Uterus (tissue), 4 donors: ENCODE results near the gene NACC2. TPM values are rescaled to one million over a fixed set of nuclear protein-coding genes. Genes with fewer than 3 reads are reported as not detected.

Source experiments
- DNase-seq, 2 donors: peaks; one replicate each; pipeline ENCODE4 v3.0.0-alpha.2; 2019 to 2020
- H3K27ac ChIP-seq, 2 donors: fragments of 200-600 bp; sonication (generic); 1 replicate in 1 of 2; 2 replicates in 1 of 2; pipeline ENCODE4 v1.5.1; 2016 to 2018
- H3K27me3 ChIP-seq, 2 donors: fragments of 200-600 bp; sonication (generic); one replicate each; pipeline ENCODE4 v1.5.1; 2018 to 2019; ENCODE audit warnings: control low read depth in 1 of 2
- H3K36me3 ChIP-seq, 2 donors: fragments of 200-600 bp; sonication (generic); one replicate each; pipeline ENCODE4 v1.5.1; 2019; ENCODE audit warnings: control low read depth in 1 of 2
- H3K4me1 ChIP-seq, 2 donors: fragments of 200-600 bp; sonication (generic); one replicate each; pipeline ENCODE4 v1.5.1; 2018 to 2019; ENCODE audit warnings: control low read depth in 1 of 2
- H3K4me3 ChIP-seq, 2 donors: fragments of 200-600 bp; sonication (generic); 1 replicate in 1 of 2; 2 replicates in 1 of 2; pipeline ENCODE4 v1.5.1; 2018 to 2019; ENCODE audit warnings: mild to moderate bottlenecking in 1 of 2
- H3K9me3 ChIP-seq, 2 donors: fragments of 200-600 bp; sonication (generic); one replicate each; pipeline ENCODE4 v1.5.1; 2019; ENCODE audit warnings: control low read depth in 1 of 2
- CTCF ChIP-seq, 4 experiments: fragments of 200-600 bp in 2 of 4; fragments of 450-650 bp in 2 of 4; sonication (generic) in 2 of 4; IDR thresholded peaks; one replicate each; pipeline ENCODE4 v1.5.1; 2016 to 2019; ENCODE audit warnings: antibody characterized with exemption in 4 of 4, mild to moderate bottlenecking in 2 of 4, moderate library complexity in 1 of 4
- POLR2A ChIP-seq, 2 donors: fragments of 450-650 bp; IDR thresholded peaks; one replicate each; pipeline ENCODE4 v1.6.1; 2016; ENCODE audit warnings: antibody characterized with exemption in 2 of 2, mild to moderate bottlenecking in 1 of 2, moderate library complexity in 1 of 2
- intact Hi-C: fragments of 100-400 bp; cut with DNase I; formaldehyde crosslinking; loops from one replicate; pipeline ENCODE4 v1.15.1; 2023; ENCODE audit warnings: low total_unique reads
- total RNA-seq, 4 donors: library from RNA; depleted of rRNA in 3 of 4; stranded (reverse); fragments of >200 nt in 3 of 4; gene quantifications; one replicate each; pipeline versions ENCODE4 v1.1.0 to v1.2.4, GENCODE V29; 2014 to 2023
- donor health status: DM: yes; HTN: yes; CAD: no.

NACC2 gene
- total RNA-seq, 4 donors from 2014 or later, result 8.2 to 57.5 (median 19.1) TPM

- Histone ChIP-seq H3K4me1 (no peaks in the 10 kb centered on the region), H3K27me3 (no peaks in the 10 kb centered on the region), H3K9me3 (no peaks in the 10 kb centered on the region), H3K4me3 (no peak overlapping the region), H3K36me3 (no peaks in the 10 kb centered on the region), H3K27ac (no peak overlapping the region)
- TF ChIP-seq CTCF (IDR thresholded peaks at IDR 0.05), result no peak
- TF ChIP-seq POLR2A (IDR thresholded peaks at IDR 0.05), result no peak
- intact Hi-C loops, result no loop called here
- no peak for DNase-seq
Measured at GRCh38 chr9:135987838-135988404, 107.2 kb downstream of the NACC2 start.

- TF ChIP-seq POLR2A (IDR thresholded peaks at IDR 0.05) (no peak), CTCF (IDR thresholded peaks at IDR 0.05) (no peak)
- Histone ChIP-seq H3K9me3 (no peaks in the 10 kb centered on the region), H3K27ac (no peak overlapping the region), H3K4me1 (no peaks in the 10 kb centered on the region), H3K4me3 (no peak overlapping the region), H3K36me3 (no peaks in the 10 kb centered on the region), H3K27me3 (no peaks in the 10 kb centered on the region)
- intact Hi-C loops, result no loop called here
- no peak for DNase-seq
Measured at GRCh38 chr9:135986605-135987004, 108.5 kb downstream of the NACC2 start.

- TF ChIP-seq CTCF (IDR thresholded peaks at IDR 0.05) (no peak), POLR2A (IDR thresholded peaks at IDR 0.05) (no peak)
- Histone ChIP-seq H3K4me1 (no peaks in the 10 kb centered on the region), H3K9me3 (no peaks in the 10 kb centered on the region), H3K27me3 (no peaks in the 10 kb centered on the region), H3K4me3 (no peak overlapping the region), H3K36me3 (no peaks in the 10 kb centered on the region), H3K27ac (no peak overlapping the region)
- DNase-seq, result no peak
- intact Hi-C loops, result no loop called here
Measured at GRCh38 chr9:135985889-135986288, 109.2 kb downstream of the NACC2 start.

- DNase-seq, result no peak
- Histone ChIP-seq H3K36me3 (no peaks in the 10 kb centered on the region), H3K4me3 (no peak overlapping the region), H3K9me3 (no peaks in the 10 kb centered on the region), H3K27ac (no peak overlapping the region), H3K4me1 (no peaks in the 10 kb centered on the region), H3K27me3 (no peaks in the 10 kb centered on the region)
- intact Hi-C loops, result no loop called here
- TF ChIP-seq CTCF (IDR thresholded peaks at IDR 0.05) (no peak), POLR2A (IDR thresholded peaks at IDR 0.05) (no peak)
Measured at GRCh38 chr9:135985459-135985774, 109.7 kb downstream of the NACC2 start.

GRCh38 chr9:135984072-135984710 is 110.9 kb downstream of the NACC2 start:
- Histone ChIP-seq H3K36me3 (no peaks in the 10 kb centered on the region), H3K4me1 (no peaks in the 10 kb centered on the region), H3K27me3 (no peaks in the 10 kb centered on the region), H3K27ac (no peak overlapping the region), H3K9me3 (no peaks in the 10 kb centered on the region), H3K4me3 (no peak overlapping the region)
- TF ChIP-seq CTCF (IDR thresholded peaks at IDR 0.05), result no peak
- no peak for TF ChIP-seq POLR2A (IDR thresholded peaks at IDR 0.05)
- intact Hi-C loops, result no loop called here
- DNase-seq, result no peak
